HG02678 (cell line): ENCODE data around the gene BEAN1.

Source experiments
- ATAC-seq: cut with Tn5 transposase; IDR thresholded peaks from one replicate; pipeline ENCODE4 v1.9.1; 2021; ENCODE audit warnings: mild to moderate bottlenecking, moderate library complexity; ENCODE audit not compliant: unreplicated experiment

BEAN1 gene

GRCh38 chr16:66416939-66417700 lies 10.0 kb upstream of the BEAN1 start:
- ATAC-seq, result no peak

GRCh38 chr16:66418165-66418962 lies 8.7 kb upstream of the BEAN1 start:
- ATAC-seq, result no peak

- no peak for ATAC-seq
Measured at GRCh38 chr16:66419527-66419926, 7.6 kb upstream of the BEAN1 start.

GRCh38 chr16:66420396-66420795 lies 6.7 kb upstream of the BEAN1 start:
- no peak for ATAC-seq

- no peak for ATAC-seq
Measured at GRCh38 chr16:66421891-66422290, 5.2 kb upstream of the BEAN1 start.

- no peak for ATAC-seq
Measured at GRCh38 chr16:66422366-66422765, 4.7 kb upstream of the BEAN1 start.

- ATAC-seq, result no peak
Measured at GRCh38 chr16:66423177-66423576, 3.9 kb upstream of the BEAN1 start.

- no peak for ATAC-seq
Measured at GRCh38 chr16:66425651-66426050, 1.4 kb upstream of the BEAN1 start.

GRCh38 chr16:66426112-66427035 lies 721 bp upstream of the BEAN1 start:
- ATAC-seq, result no peak

GRCh38 chr16:66427871-66428681 lies 981 bp downstream of the BEAN1 start:
- ATAC-seq, result no peak

GRCh38 chr16:66428682-66429251 lies 1.7 kb downstream of the BEAN1 start:
- no peak for ATAC-seq

GRCh38 chr16:66429290-66429962 lies 2.3 kb downstream of the BEAN1 start:
- no peak for ATAC-seq

GRCh38 chr16:66430214-66430613 lies 3.1 kb downstream of the BEAN1 start:
- ATAC-seq, result no peak

- no peak for ATAC-seq
Measured at GRCh38 chr16:66431760-66432159, 4.7 kb downstream of the BEAN1 start.

GRCh38 chr16:66432429-66432828 lies 5.3 kb downstream of the BEAN1 start:
- no peak for ATAC-seq

- no peak for ATAC-seq
Measured at GRCh38 chr16:66434619-66435430, 7.7 kb downstream of the BEAN1 start.

- ATAC-seq, result no peak
Measured at GRCh38 chr16:66435896-66436295, 8.8 kb downstream of the BEAN1 start.

- ATAC-seq, result no peak
Measured at GRCh38 chr16:66437391-66437945, 10.4 kb downstream of the BEAN1 start.
